Activated naive CD4-positive, alpha-beta T cell treated with anti-CD3 and anti-CD28 coated beads, Interleukin-2, amount 10 ng/mL, durations not matched to agents 7 days and 5 days (primary cell): ENCODE results near the gene CD3E.

Experiments
- CTCF ChIA-PET: fragments of 350-600 bp; sonication (Branson Sonifier 250); formaldehyde crosslinking; loops from one replicate; lab custom pipeline; 2021; ENCODE audit warnings: antibody characterized with exemption; lab: Charles Lee
- DNase-seq: peaks from one replicate; pipeline ENCODE4 v3.0.0-alpha.2; 2020
- H3K27ac Mint-ChIP-seq: one replicate; pipeline ENCODE4 v1.8.0; 2021; ENCODE audit warnings: mild to moderate bottlenecking, moderate library complexity, mixed read lengths
- H3K27me3 Mint-ChIP-seq: one replicate; pipeline ENCODE4 v1.8.0; 2021; ENCODE audit warnings: mild to moderate bottlenecking, mixed read lengths
- H3K36me3 Mint-ChIP-seq: one replicate; pipeline ENCODE4 v1.8.0; 2021; ENCODE audit warnings: mixed read lengths
- H3K4me1 Mint-ChIP-seq: one replicate; pipeline ENCODE4 v1.8.0; 2021; ENCODE audit warnings: mixed read lengths
- H3K4me3 Mint-ChIP-seq: one replicate; pipeline ENCODE4 v1.8.0; 2021; ENCODE audit warnings: mild to moderate bottlenecking, moderate library complexity, mixed read lengths
- H3K9me3 Mint-ChIP-seq: one replicate; pipeline ENCODE4 v1.8.0; 2021; ENCODE audit warnings: mixed read lengths

Gene CD3E

GRCh38 chr11:118304568-118305248 is at the start of gene CD3E:
TSS of gene CD3E (plus strand) at chr11:118304730. CDS start at chr11:118304953, 223 bp downstream.
- Mint-ChIP-seq H3K4me3 (peak within 1 kb of the TSS; percentile 98), H3K36me3 (peaks cover 46% of the 10 kb centered on the region), H3K27me3 (peaks cover 4% of the 10 kb centered on the region), H3K27ac (peak within 1 kb of the TSS; percentile 99), H3K9me3 (no peaks in the 10 kb centered on the region), H3K4me1 (peaks cover 65% of the 10 kb centered on the region)
- CTCF ChIA-PET: interaction anchor here (0.8 to 3.5 kb wide), 18 partner anchors 9 to 184 kb away, joined by 3 to 18 read pairs (median 4); partner anchors contain the start of genes CD3D, CD3G and MPZL2
- peak; percentile 83 for DNase-seq

- DNase-seq: no peak
- Mint-ChIP-seq H3K9me3 (no peaks in the 10 kb centered on the region), H3K27ac (no peak overlapping the region), H3K4me1 (peaks cover 39% of the 10 kb centered on the region), H3K36me3 (peaks cover 29% of the 10 kb centered on the region), H3K4me3 (no peak overlapping the region), H3K27me3 (no peaks in the 10 kb centered on the region)
- CTCF ChIA-PET: interaction anchor here (1.0 to 2.6 kb wide), 7 partner anchors 10 to 60 kb away, joined by 3 to 9 read pairs (median 5); no protein-coding TSS in a partner anchor
Measured at GRCh38 chr11:118258410-118258809, 46.1 kb upstream of the CD3E start.

GRCh38 chr11:118259138-118259537 is 45.4 kb upstream of the CD3E start:
- Mint-ChIP-seq H3K9me3 (no peaks in the 10 kb centered on the region), H3K4me1 (peaks cover 46% of the 10 kb centered on the region), H3K36me3 (peaks cover 29% of the 10 kb centered on the region), H3K27ac (no peak overlapping the region), H3K4me3 (no peak overlapping the region), H3K27me3 (peaks cover 4% of the 10 kb centered on the region)
- CTCF ChIA-PET: interaction anchor here (1.0 to 2.6 kb wide), 9 partner anchors 9 to 88 kb away, joined by 3 to 9 read pairs (median 5); no protein-coding TSS in a partner anchor
- no peak for DNase-seq

GRCh38 chr11:118260353-118260752 is 44.2 kb upstream of the CD3E start:
- H3K4me1 Mint-ChIP-seq: peaks cover 54% of the 10 kb centered on the region

GRCh38 chr11:118263112-118263511 is 41.4 kb upstream of the CD3E start:
- peaks cover 21% of the 10 kb centered on the region for H3K36me3 Mint-ChIP-seq
- H3K27me3 Mint-ChIP-seq: peaks cover 30% of the 10 kb centered on the region
- peaks cover 58% of the 10 kb centered on the region for H3K4me1 Mint-ChIP-seq
- CTCF ChIA-PET: interaction anchor here (0.6 to 4.2 kb wide), 8 partner anchors 12 to 92 kb away, joined by 3 to 22 read pairs (median 3); no protein-coding TSS in a partner anchor
- no peaks in the 10 kb centered on the region for H3K9me3 Mint-ChIP-seq
- H3K4me3 Mint-ChIP-seq: peak overlapping the region; percentile 72
- no peak overlapping the region for H3K27ac Mint-ChIP-seq
- no peak for DNase-seq

More at GRCh38 chr11:118260353-118260752, 44.2 kb upstream of the CD3E start:
- no peak for DNase-seq
- no peaks in the 10 kb centered on the region for H3K9me3 Mint-ChIP-seq
- peaks cover 29% of the 10 kb centered on the region for H3K36me3 Mint-ChIP-seq
- no peak overlapping the region for H3K27ac Mint-ChIP-seq
- peaks cover 16% of the 10 kb centered on the region for H3K27me3 Mint-ChIP-seq
- CTCF ChIA-PET: interaction anchor here (0.7 to 3.0 kb wide), 7 partner anchors 16 to 239 kb away, joined by 3 to 21 read pairs (median 5); no protein-coding TSS in a partner anchor
- H3K4me3 Mint-ChIP-seq: no peak overlapping the region

GRCh38 chr11:118263695-118264568 is 40.6 kb upstream of the CD3E start, which contains the start of gene MPZL2:
TSS of gene MPZL2 (minus strand) at chr11:118264297. CDS start at chr11:118264153, 144 bp downstream.
- peak within 1 kb of the TSS; percentile 58 for H3K27ac Mint-ChIP-seq
- peak within 1 kb of the TSS; percentile 72 for H3K4me3 Mint-ChIP-seq
- no peaks in the 10 kb centered on the region for H3K9me3 Mint-ChIP-seq
- H3K36me3 Mint-ChIP-seq: peaks cover 13% of the 10 kb centered on the region
- peak; percentile 50 for DNase-seq
- peaks cover 30% of the 10 kb centered on the region for H3K27me3 Mint-ChIP-seq
- H3K4me1 Mint-ChIP-seq: peaks cover 56% of the 10 kb centered on the region
- CTCF ChIA-PET: interaction anchor here (0.8 to 4.2 kb wide), 10 partner anchors 11 to 93 kb away, joined by 3 to 22 read pairs (median 4); partner anchors contain the start of genes CD3E and MPZL3

GRCh38 chr11:118264569-118265465 is 39.7 kb upstream of the CD3E start:
- no peaks in the 10 kb centered on the region for H3K9me3 Mint-ChIP-seq
- peaks cover 53% of the 10 kb centered on the region for H3K4me1 Mint-ChIP-seq
- H3K4me3 Mint-ChIP-seq: peak overlapping the region; percentile 72
- CTCF ChIA-PET: interaction anchor here (1.0 to 4.2 kb wide), 8 partner anchors 13 to 82 kb away, joined by 3 to 22 read pairs (median 4); partner anchors contain the start of genes CD3E and MPZL3
- H3K27ac Mint-ChIP-seq: no peak overlapping the region
- peaks cover 7% of the 10 kb centered on the region for H3K36me3 Mint-ChIP-seq
- DNase-seq: no peak
- H3K27me3 Mint-ChIP-seq: peaks cover 34% of the 10 kb centered on the region

- no peak overlapping the region for H3K27ac Mint-ChIP-seq
- peaks cover 42% of the 10 kb centered on the region for H3K4me1 Mint-ChIP-seq
- peaks cover 5% of the 10 kb centered on the region for H3K36me3 Mint-ChIP-seq
- CTCF ChIA-PET: interaction anchor here (2.9 to 4.2 kb wide), 2 partner anchors 12 to 67 kb away, joined by 13 to 22 read pairs; no protein-coding TSS in a partner anchor
- no peak for DNase-seq
- no peak overlapping the region for H3K4me3 Mint-ChIP-seq
- H3K9me3 Mint-ChIP-seq: no peaks in the 10 kb centered on the region
- H3K27me3 Mint-ChIP-seq: peaks cover 38% of the 10 kb centered on the region
Measured at GRCh38 chr11:118265954-118266353, 38.6 kb upstream of the CD3E start.

- CTCF ChIA-PET: interaction anchor here (0.9 to 1.2 kb wide), 6 partner anchors 9 to 96 kb away, joined by 3 to 5 read pairs (median 4); no protein-coding TSS in a partner anchor
- no peak overlapping the region for H3K4me3 Mint-ChIP-seq
- peaks cover 42% of the 10 kb centered on the region for H3K27me3 Mint-ChIP-seq
- peaks cover under 1% of the 10 kb centered on the region for H3K36me3 Mint-ChIP-seq
- no peak overlapping the region for H3K27ac Mint-ChIP-seq
- H3K4me1 Mint-ChIP-seq: peaks cover 33% of the 10 kb centered on the region
- no peaks in the 10 kb centered on the region for H3K9me3 Mint-ChIP-seq
- no peak for DNase-seq
Measured at GRCh38 chr11:118267486-118267885, 37.0 kb upstream of the CD3E start.

GRCh38 chr11:118272001-118272400 is 32.5 kb upstream of the CD3E start:
- Mint-ChIP-seq H3K4me1 (peaks cover 30% of the 10 kb centered on the region), H3K9me3 (no peaks in the 10 kb centered on the region), H3K36me3 (no peaks in the 10 kb centered on the region), H3K27me3 (peaks cover 17% of the 10 kb centered on the region), H3K4me3 (no peak overlapping the region), H3K27ac (no peak overlapping the region)
- no peak for DNase-seq
- CTCF ChIA-PET: no interaction called here

- peaks cover 12% of the 10 kb centered on the region for H3K27me3 Mint-ChIP-seq
- no peaks in the 10 kb centered on the region for H3K36me3 Mint-ChIP-seq
Measured at GRCh38 chr11:118274186-118274585, 30.3 kb upstream of the CD3E start.

GRCh38 chr11:118275176-118275575 is 29.4 kb upstream of the CD3E start:
- DNase-seq: no peak
- Mint-ChIP-seq H3K27me3 (peaks cover 4% of the 10 kb centered on the region), H3K36me3 (no peaks in the 10 kb centered on the region), H3K4me1 (peaks cover 41% of the 10 kb centered on the region), H3K4me3 (no peak overlapping the region), H3K9me3 (no peaks in the 10 kb centered on the region), H3K27ac (no peak overlapping the region)
- CTCF ChIA-PET: interaction anchor here (0.6 to 1.7 kb wide), 11 partner anchors 11 to 181 kb away, joined by 3 to 7 read pairs (median 4); partner anchors contain the start of genes CD3E and MPZL2

More at GRCh38 chr11:118274186-118274585, 30.3 kb upstream of the CD3E start:
- Mint-ChIP-seq H3K4me1 (peaks cover 39% of the 10 kb centered on the region), H3K9me3 (no peaks in the 10 kb centered on the region), H3K27ac (peak overlapping the region; percentile 34), H3K4me3 (no peak overlapping the region)
- CTCF ChIA-PET: no interaction called here
- no peak for DNase-seq
